ENCODE data around the gene DHRS3.
A peak's percentile ranks its signal among the peaks of the same experiment; 100 is the strongest.

Gene DHRS3

GRCh38 chr1:12548279-12548972 lies 69.6 kb downstream of the DHRS3 start:
- Histone ChIP-seq H3K9me3 (ENCODE audit: control insufficient read depth in 1 of 2, low read length in 2 of 2) (no peaks in the 10 kb centered on the region), H3K4me1 (ENCODE audit: control insufficient read depth in 1 of 2, insufficient read depth in 2 of 2, low read length in 2 of 2) (peaks cover 0 to 22% of the 10 kb centered on the region in 2 donors), H3K36me3 (ENCODE audit: control insufficient read depth in 1 of 2, insufficient read depth in 2 of 2, low read length in 2 of 2) (no peaks in the 10 kb centered on the region), H3K4me3 (ENCODE audit: low read depth in 1 of 2, low read length in 2 of 2) (no peak overlapping the region), H3K27ac (ENCODE audit: low read length) (no peak overlapping the region), H3K27me3 (ENCODE audit: low read depth, low read length) (no peaks in the 10 kb centered on the region)

DNA sequence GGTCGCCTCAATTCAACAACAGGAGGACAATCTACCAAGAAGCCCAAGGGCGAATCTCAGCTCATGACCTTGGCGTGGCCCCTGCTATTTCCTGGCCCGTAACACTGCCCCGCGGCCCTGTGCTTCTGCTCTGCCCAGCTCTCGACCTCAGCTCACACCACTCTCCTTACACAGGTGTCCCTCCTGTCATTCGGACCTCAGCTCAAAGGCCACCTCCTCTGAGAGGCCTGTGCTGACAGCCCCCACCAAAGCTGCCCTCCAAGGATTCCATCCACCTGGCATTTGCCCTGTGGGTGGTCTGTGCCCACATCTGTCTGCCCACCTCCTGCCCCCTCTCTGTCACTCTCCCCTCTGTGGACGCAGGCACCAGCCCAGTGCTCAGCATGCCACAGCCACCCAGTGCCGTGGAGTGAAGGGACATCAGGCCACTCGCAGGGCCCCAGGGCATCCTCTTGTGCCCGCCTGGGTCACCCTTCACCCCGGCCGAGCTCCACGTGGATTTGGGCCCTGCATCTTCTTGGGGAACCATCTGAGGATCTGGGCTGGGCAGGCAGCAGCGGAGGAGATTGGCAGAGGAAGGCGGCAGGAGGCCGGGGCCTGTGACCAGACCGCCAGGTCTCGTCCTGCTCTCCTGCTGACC lies 70.3 kb downstream of the DHRS3 start:
- Histone ChIP-seq H3K36me3 (ENCODE audit: control insufficient read depth in 1 of 2, insufficient read depth in 2 of 2, low read length in 2 of 2) (no peaks in the 10 kb centered on the region), H3K27me3 (ENCODE audit: low read depth, low read length) (no peaks in the 10 kb centered on the region), H3K4me3 (ENCODE audit: low read depth in 1 of 2, low read length in 2 of 2) (no peak overlapping the region), H3K27ac (ENCODE audit: low read length) (no peak overlapping the region), H3K4me1 (ENCODE audit: control insufficient read depth in 1 of 2, insufficient read depth in 2 of 2, low read length in 2 of 2) (peaks cover 0 to 16% of the 10 kb centered on the region in 2 donors), H3K9me3 (ENCODE audit: control insufficient read depth in 1 of 2, low read length in 2 of 2) (no peaks in the 10 kb centered on the region)

DNA sequence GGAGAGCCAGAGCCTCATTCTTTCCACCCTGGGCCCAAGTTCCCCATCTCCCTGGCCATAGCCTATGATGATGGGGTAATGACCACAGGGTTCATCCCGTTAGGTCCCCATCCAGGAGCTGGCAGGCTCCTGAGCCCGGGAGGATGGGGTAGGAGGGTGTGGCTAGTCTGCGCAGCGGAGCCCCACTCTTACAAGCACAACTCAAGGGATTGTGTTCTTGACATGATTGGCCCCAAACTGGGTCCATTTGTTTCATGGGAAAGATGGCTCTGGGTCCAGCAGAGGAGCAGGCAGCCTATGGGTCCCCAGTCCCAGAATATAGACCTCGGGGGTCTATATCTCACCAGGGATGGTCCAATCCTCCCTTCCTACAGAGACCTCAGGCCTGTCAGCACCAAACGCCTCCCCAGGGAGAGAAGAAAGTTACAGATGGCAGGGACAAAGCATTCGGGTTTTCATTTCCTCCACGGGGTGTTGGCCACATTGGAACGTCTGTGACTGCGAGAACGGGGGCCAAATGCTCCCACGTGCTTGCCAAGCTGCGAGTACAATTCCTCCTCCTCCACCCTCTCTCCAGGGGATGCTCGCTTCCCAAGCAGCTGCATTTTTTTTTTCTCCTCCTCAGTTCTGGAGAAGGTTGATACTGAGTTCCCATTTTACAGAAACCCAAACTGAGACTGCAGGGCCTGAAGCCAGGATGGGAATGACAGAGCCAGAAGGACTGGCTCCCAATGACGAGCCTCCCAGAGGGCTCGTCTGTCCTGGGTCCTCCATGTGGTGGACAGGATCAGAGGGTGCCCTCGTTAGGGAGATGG lies 71.0 kb downstream of the DHRS3 start:
- Histone ChIP-seq H3K9me3 (ENCODE audit: control insufficient read depth in 1 of 2, low read length in 2 of 2) (no peaks in the 10 kb centered on the region), H3K27ac (ENCODE audit: low read length) (peak overlapping the region; percentile 39), H3K4me1 (ENCODE audit: control insufficient read depth in 1 of 2, insufficient read depth in 2 of 2, low read length in 2 of 2) (peaks cover 0 to 16% of the 10 kb centered on the region in 2 donors), H3K27me3 (ENCODE audit: low read depth, low read length) (no peaks in the 10 kb centered on the region), H3K36me3 (ENCODE audit: control insufficient read depth in 1 of 2, insufficient read depth in 2 of 2, low read length in 2 of 2) (no peaks in the 10 kb centered on the region), H3K4me3 (ENCODE audit: low read depth in 1 of 2, low read length in 2 of 2) (no peak overlapping the region)

DNA sequence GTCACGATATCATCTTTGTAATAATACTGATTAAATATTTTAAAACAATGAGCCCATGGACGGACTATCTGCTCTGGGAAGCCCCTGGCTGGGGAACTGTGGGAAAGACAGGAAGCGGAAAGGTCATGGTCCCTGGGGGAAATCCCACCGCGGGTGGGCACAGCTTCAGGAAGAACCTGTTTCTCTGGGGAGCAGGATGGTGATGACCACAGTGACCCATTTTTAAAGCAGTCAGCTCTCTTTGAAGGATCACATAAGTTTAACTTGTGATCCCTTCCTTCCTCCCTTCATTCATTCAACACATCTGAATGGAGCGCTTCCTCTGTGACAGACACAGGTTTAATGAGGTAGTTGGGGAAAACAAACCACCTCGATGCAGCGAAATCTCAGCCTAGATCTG lies 73.0 kb downstream of the DHRS3 start:
- Histone ChIP-seq H3K4me1 (ENCODE audit: control insufficient read depth in 1 of 2, insufficient read depth in 2 of 2, low read length in 2 of 2) (peaks cover 3 to 31% of the 10 kb centered on the region in 2 donors), H3K27me3 (ENCODE audit: low read depth, low read length) (no peaks in the 10 kb centered on the region), H3K4me3 (ENCODE audit: low read depth in 1 of 2, low read length in 2 of 2) (no peak overlapping the region), H3K27ac (ENCODE audit: low read length) (no peak overlapping the region), H3K9me3 (ENCODE audit: control insufficient read depth in 1 of 2, low read length in 2 of 2) (no peaks in the 10 kb centered on the region), H3K36me3 (ENCODE audit: control insufficient read depth in 1 of 2, insufficient read depth in 2 of 2, low read length in 2 of 2) (no peaks in the 10 kb centered on the region)

GRCh38 chr1:12544357-12544756 lies 73.7 kb downstream of the DHRS3 start:
- H3K4me3 ChIP-seq (ENCODE audit: low read depth in 1 of 2, low read length in 2 of 2) = no peak overlapping the region
- no peaks in the 10 kb centered on the region for H3K9me3 ChIP-seq (ENCODE audit: control insufficient read depth in 1 of 2, low read length in 2 of 2)
- no peak overlapping the region for H3K27ac ChIP-seq (ENCODE audit: low read length)
- no peaks in the 10 kb centered on the region for H3K36me3 ChIP-seq (ENCODE audit: control insufficient read depth in 1 of 2, insufficient read depth in 2 of 2, low read length in 2 of 2)
- H3K4me1 ChIP-seq (ENCODE audit: control insufficient read depth in 1 of 2, insufficient read depth in 2 of 2, low read length in 2 of 2) = peaks cover 3 to 31% of the 10 kb centered on the region in 2 donors
- H3K27me3 ChIP-seq (ENCODE audit: low read depth, low read length) = no peaks in the 10 kb centered on the region

- H3K27me3 ChIP-seq (ENCODE audit: low read depth, low read length) = no peaks in the 10 kb centered on the region
- H3K36me3 ChIP-seq (ENCODE audit: control insufficient read depth in 1 of 2, insufficient read depth in 2 of 2, low read length in 2 of 2) = no peaks in the 10 kb centered on the region
- no peak overlapping the region for H3K27ac ChIP-seq (ENCODE audit: low read length)
- H3K4me1 ChIP-seq (ENCODE audit: control insufficient read depth in 1 of 2, insufficient read depth in 2 of 2, low read length in 2 of 2) = peaks cover 3 to 25% of the 10 kb centered on the region in 2 donors
- no peak overlapping the region for H3K4me3 ChIP-seq (ENCODE audit: low read depth in 1 of 2, low read length in 2 of 2)
- no peaks in the 10 kb centered on the region for H3K9me3 ChIP-seq (ENCODE audit: control insufficient read depth in 1 of 2, low read length in 2 of 2)
These were observed 74.3 kb downstream of the DHRS3 start for GRCh38 chr1:12543740-12544154.

DNA sequence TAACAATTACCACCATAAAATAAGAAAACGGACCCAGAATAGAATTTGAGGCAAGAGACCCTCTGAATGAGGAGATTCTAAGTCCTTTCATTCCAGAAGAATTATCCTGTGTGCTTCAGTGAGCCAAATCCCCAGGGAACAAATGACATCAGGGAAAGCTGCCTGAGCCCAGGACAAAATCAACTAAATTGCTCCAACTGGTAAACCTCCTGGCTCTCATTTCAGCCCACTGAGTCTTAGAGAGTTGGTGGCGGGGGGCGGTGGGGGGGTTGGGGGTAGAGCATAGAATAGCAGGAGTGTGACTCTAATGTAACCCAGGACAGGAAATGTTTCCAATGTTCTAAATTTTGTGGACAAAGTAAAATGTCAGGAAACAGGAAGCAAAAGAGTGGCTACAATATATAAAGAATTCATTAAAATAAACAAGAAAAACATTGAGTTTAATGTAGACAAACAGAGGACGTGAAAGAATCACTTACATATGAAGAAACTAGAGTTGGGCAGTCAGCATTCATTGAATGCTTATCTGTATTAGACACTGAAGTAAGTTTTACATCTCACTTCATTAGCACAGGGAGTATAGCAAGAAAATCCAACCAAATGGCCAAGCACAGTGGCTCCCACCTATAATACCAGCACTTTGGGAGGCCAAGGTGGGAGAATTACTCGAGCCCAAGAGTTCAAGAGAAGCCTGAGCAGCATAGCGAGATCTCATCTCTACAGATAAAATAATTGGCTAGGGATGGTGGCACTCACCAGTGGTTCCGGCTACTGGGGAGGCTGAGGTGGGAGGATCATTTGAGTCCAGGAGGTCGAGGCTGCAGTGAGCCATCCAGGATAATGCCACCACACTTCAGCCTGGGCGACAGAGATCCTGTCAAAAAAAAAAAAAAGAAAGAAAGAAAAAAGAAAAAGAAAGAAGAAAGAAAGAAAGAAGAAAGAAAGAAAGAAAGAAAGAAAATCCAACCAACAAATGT lies 75.1 kb downstream of the DHRS3 start:
- Histone ChIP-seq H3K4me1 (ENCODE audit: control insufficient read depth in 1 of 2, insufficient read depth in 2 of 2, low read length in 2 of 2) (peaks cover 3 to 19% of the 10 kb centered on the region in 2 donors), H3K36me3 (ENCODE audit: control insufficient read depth in 1 of 2, insufficient read depth in 2 of 2, low read length in 2 of 2) (no peaks in the 10 kb centered on the region), H3K27me3 (ENCODE audit: low read depth, low read length) (no peaks in the 10 kb centered on the region), H3K9me3 (ENCODE audit: control insufficient read depth in 1 of 2, low read length in 2 of 2) (no peaks in the 10 kb centered on the region), H3K27ac (ENCODE audit: low read length) (no peak overlapping the region), H3K4me3 (ENCODE audit: low read depth in 1 of 2, low read length in 2 of 2) (no peak overlapping the region)

- H3K4me1 ChIP-seq (ENCODE audit: control insufficient read depth in 1 of 2, insufficient read depth in 2 of 2, low read length in 2 of 2) = peaks cover 3 to 16% of the 10 kb centered on the region in 2 donors
- no peaks in the 10 kb centered on the region for H3K36me3 ChIP-seq (ENCODE audit: control insufficient read depth in 1 of 2, insufficient read depth in 2 of 2, low read length in 2 of 2)
- H3K27me3 ChIP-seq (ENCODE audit: low read depth, low read length) = no peaks in the 10 kb centered on the region
- H3K9me3 ChIP-seq (ENCODE audit: control insufficient read depth in 1 of 2, low read length in 2 of 2) = no peaks in the 10 kb centered on the region
- peak overlapping the region; percentile 16 for H3K27ac ChIP-seq (ENCODE audit: low read length)
- no peak overlapping the region for H3K4me3 ChIP-seq (ENCODE audit: low read depth in 1 of 2, low read length in 2 of 2)
These were observed 75.9 kb downstream of the DHRS3 start for GRCh38 chr1:12542138-12542465.

GRCh38 chr1:12541274-12542137 lies 76.5 kb downstream of the DHRS3 start:
- H3K27ac ChIP-seq (ENCODE audit: low read length) = peak overlapping the region; percentile 16
- H3K27me3 ChIP-seq (ENCODE audit: low read depth, low read length) = no peaks in the 10 kb centered on the region
- no peaks in the 10 kb centered on the region for H3K9me3 ChIP-seq (ENCODE audit: control insufficient read depth in 1 of 2, low read length in 2 of 2)
- no peak overlapping the region for H3K4me3 ChIP-seq (ENCODE audit: low read depth in 1 of 2, low read length in 2 of 2)
- H3K36me3 ChIP-seq (ENCODE audit: control insufficient read depth in 1 of 2, insufficient read depth in 2 of 2, low read length in 2 of 2) = no peaks in the 10 kb centered on the region
- H3K4me1 ChIP-seq (ENCODE audit: control insufficient read depth in 1 of 2, insufficient read depth in 2 of 2, low read length in 2 of 2) = peaks cover 3 to 16% of the 10 kb centered on the region in 2 donors

DNA sequence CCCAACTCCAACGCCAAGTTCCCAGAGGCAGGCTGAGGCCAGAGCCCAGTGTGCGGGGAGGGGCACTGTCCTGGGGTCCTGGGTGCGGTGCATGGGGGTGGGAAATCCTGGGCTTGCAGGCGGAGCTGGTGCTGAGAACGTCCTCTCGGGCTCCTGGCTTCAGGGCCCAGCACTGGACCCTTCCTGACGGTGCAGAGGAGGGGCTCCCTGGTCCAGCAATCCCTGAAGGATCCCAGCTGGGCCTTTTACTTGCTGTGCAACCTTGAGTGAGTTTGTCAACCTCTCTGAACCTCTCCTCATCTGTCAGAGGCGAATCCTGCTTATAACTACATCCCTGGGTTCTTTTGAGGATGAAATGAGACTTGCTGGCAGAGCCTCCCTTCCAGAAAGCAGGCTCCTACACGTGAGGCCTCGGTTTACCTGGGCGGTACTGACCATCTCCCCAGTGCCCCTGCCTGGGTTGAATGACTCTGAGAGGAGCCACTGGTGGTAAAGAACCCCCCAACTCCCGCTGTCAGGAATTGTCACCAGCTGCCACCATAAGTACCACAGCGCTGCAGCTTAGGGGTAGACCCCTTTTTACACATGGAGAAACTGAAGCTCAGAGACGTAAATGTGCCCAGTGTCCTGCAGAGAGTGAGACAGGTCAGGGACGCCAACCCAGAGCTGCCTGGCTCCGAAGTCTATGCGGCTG lies 77.3 kb downstream of the DHRS3 start:
- Histone ChIP-seq H3K4me3 (ENCODE audit: low read depth in 1 of 2, low read length in 2 of 2) (peak overlapping the region in 1 of 2 donors; percentile 3), H3K9me3 (ENCODE audit: control insufficient read depth in 1 of 2, low read length in 2 of 2) (peaks cover 0 to 4% of the 10 kb centered on the region in 2 donors), H3K4me1 (ENCODE audit: control insufficient read depth in 1 of 2, insufficient read depth in 2 of 2, low read length in 2 of 2) (peaks cover 3 to 16% of the 10 kb centered on the region in 2 donors), H3K27me3 (ENCODE audit: low read depth, low read length) (no peaks in the 10 kb centered on the region), H3K27ac (ENCODE audit: low read length) (peak overlapping the region; percentile 39), H3K36me3 (ENCODE audit: control insufficient read depth in 1 of 2, insufficient read depth in 2 of 2, low read length in 2 of 2) (no peaks in the 10 kb centered on the region)

Measured in muscle layer of duodenum (tissue), 2 donors.